HG03159 (cell line): ENCODE results near the gene FAM72A.
"Not testable (repeated sequence)": the region's sequence is repeated elsewhere in the genome, so short reads cannot be mapped to it uniquely, and the experiment has no call there.

Experiments used
- ATAC-seq: cut with Tn5 transposase; IDR thresholded peaks from one replicate; pipeline ENCODE4 v1.9.1; 2021; ENCODE audit warnings: mild to moderate bottlenecking, moderate library complexity; ENCODE audit not compliant: unreplicated experiment

Gene FAM72A

DNA sequence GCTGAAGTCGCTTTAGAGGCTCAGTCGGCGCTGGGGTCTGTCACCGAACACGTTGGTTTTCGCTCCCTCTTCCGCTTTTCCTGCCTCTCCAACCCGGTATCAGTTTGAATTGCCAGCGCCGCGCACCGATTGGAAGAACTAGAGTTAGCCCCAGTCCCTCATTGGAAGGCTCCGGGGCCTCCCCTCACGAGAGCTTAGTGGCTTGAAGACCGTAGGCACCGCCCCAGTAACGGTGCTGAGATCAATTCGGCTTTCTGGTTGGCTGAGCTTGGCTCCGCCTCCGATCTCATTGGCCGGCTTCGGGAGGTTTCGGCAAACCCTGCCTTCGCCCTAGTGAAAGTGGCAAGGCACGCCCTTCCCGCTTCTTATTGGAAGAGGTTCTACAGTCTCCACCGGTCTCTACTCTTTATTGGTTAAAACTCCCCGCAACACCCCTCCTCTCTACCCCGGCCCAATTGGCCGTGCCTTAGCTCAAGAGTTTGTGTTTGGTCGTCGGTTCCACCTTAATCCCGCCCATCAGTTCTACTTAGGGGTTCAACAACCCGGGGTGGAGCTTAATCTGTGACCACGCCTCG lies at the start of gene FAM72A:
TSS of gene FAM72A (minus strand) at position 51 of the 575 bp plus-strand sequence. CDS start 814 bp downstream, outside the sequence.
- ATAC-seq = peak; percentile 82

- ATAC-seq = peak; percentile 52
Measured at GRCh38 chr1:206250953-206251681, 48.5 kb upstream of the FAM72A start.

- not testable (repeated sequence) for ATAC-seq
Measured at GRCh38 chr1:206246129-206246886, 43.7 kb upstream of the FAM72A start.

DNA sequence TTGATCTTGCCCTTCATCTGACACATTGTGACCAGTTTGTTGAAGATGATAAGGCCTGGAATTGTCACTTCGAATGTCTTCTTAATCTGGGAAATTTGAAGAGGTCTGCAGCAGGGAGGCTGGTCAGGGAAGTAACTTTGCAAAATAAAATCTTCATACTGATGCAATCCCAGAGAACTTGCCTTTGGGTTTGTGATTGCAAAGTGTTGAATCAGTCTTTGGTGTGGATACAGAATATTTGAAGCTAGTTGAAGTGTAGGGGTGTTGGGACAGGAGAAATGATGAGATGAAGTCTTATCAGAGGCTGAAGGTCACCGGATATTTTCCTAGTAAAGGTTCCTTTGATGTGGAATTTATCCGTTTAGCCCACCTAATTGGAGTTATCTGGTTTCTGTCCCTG lies 42.8 kb upstream of the FAM72A start:
- ATAC-seq = not testable (repeated sequence)

DNA sequence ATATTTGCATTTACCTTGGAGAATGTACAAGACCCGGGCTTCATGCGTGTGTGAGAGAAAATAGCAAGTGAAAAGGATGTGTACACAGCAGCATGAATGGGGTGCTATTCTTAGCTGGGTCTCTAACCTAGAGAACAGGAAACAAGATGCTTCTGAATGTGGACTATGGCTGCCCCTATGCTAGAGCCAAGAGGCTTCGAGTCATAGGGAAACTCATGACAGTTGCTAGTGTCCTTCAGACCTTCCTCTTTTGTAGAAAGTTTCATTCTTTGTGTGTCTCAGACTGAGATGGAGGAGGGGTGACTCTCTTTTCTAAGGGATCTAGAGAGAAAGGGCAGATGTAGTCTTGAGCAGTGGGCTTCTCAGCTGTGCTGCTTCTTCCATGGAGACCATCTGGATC lies 40.7 kb upstream of the FAM72A start:
- peak; percentile 98 for ATAC-seq

- ATAC-seq = peak; percentile 45
Measured at GRCh38 chr1:206240288-206240687, 37.6 kb upstream of the FAM72A start.

GRCh38 chr1:206235190-206235589 lies 32.6 kb upstream of the FAM72A start:
- not testable (repeated sequence) for ATAC-seq

DNA sequence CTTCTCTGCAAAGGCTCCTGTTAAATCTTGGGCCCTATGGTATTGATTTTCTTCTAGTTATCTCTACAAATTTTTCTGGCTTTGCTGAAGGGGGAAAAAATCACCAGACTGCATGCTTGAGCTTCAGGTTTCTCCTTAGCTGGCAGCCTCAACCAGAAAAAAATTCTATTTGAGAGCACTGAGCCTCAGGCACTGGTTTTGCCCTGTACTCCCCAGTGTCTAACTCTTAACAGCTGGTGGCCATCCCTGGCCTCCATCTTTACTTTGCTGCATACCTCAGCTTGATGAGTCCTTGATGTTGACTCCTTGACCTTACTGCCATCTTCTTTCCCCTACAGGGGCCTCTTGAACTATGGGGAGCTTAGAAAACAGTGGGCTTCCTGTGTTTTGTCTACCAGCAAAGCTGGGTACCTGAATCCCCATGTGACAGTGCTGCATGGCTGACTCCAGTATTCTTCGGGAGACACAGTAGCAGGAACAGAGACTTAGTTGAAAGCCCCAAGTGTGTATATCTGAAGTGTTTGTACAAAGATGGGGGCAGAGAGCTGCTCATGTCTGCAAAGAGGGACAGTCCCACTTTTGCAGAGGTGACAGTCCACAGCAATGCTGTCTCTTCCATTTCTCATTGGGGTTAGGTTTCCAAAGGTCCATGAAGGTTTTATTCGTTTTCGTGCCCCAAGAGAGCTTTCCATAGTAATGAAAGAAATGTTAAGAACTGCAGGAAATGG lies 31.7 kb upstream of the FAM72A start:
- ATAC-seq = not testable (repeated sequence)

DNA sequence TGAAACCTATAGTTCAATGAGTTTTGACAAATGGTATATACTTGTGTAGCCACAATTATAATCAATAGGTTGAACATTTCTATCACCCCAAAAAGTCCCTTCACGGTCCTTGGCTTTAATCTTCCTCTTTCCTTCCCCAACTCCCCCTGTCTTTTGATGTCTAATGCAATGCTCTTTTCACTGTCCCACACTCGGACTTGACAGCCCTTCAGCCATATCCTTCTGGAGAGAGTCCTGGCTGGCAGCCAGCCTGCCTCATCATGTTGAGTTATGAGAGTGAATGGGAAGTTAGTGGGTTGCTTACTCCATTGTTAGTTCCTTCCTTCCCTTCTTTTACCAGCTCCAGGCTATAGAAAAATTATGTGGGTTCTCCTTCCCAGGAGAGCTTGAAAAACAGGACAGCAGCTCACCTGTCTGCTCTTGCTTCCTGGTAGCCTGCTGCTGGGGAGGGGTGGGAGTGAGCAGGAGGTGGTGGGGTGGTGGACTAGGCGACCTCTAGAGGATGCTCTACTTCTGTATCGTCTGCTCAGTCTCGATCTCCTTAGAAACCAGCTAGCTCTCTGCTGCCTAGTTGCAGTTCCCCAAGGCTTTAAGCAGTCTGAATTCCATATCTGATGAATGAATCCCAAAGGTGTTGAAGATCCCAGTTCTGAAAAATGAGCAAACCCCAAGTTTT lies 30.5 kb upstream of the FAM72A start:
- ATAC-seq = not testable (repeated sequence)

DNA sequence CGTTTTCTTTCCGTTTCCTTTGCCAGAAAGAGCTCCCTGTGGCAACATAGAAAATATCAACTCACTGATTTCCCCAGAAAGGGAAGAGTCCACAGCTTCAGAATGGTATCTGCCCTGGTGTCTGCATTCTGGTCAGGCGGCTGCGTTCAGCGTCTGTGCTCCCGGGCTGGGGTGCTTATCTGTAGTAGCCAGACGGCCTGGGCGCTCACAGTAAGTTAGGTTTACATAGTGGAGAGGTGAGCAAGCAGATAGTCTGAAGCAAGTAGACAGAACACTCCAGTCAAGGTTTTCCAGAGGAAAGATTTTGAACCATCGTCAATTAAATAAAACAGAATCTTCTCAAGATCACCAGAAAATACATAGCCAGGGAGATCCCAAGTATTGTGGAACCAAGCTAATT lies 29.4 kb upstream of the FAM72A start:
- ATAC-seq = not testable (repeated sequence)

GRCh38 chr1:206229286-206229685 lies 26.6 kb upstream of the FAM72A start:
- ATAC-seq = not testable (repeated sequence)

DNA sequence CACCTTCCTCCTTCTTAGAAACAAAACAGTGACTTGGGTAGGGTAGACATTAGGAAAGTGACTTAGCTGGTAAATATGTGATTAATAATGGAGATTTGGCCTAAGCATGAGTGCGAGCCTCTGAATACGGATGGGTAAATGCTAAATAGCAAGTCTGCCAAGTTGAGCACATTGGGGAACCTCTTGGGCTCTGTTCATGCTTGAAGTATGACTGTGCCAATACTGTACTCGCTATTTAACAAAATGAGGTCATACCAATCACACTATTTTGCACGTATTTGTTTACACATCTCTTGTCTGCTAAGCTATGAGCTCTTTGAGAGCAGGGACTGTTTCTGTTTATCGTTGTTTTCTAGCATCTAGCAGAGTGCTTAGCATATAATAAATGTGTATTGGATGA lies 24.2 kb upstream of the FAM72A start:
- not testable (repeated sequence) for ATAC-seq

GRCh38 chr1:206225386-206225785 lies 22.7 kb upstream of the FAM72A start:
- ATAC-seq = not testable (repeated sequence)

- ATAC-seq = not testable (repeated sequence)
Measured at GRCh38 chr1:206224190-206224776, 21.6 kb upstream of the FAM72A start.

GRCh38 chr1:206221585-206221984 lies 18.9 kb upstream of the FAM72A start:
- not testable (repeated sequence) for ATAC-seq

DNA sequence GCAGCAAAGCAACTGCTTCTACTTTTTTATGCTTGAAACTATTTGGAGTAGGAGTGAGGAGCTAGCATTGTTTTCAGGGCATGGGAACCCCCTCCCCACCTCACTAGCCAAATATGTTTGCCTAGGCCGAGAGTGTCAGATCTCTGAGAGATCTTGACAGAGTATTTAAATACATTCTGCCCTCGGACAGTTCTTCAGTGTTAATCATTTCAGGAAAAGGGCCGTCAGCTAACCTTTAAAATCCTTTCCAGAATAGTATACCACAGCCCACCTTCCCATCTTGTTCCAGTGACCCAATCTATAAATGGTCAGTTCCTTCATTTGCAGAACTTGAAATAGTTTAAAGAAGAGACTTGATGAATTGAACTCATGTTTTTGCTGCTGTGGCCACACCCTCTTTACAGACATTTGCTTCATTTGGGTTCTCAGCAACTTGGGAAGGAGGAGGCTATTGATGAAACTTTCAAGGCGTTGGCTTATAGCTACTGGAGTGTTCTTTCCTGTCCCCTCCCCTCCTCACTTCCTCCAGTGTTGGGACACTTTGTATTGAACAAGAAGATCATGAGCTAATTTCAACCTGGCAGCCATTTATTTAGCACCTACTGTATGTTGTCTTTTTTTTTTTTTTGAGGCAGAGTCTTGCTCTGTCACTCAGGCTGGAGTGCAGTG lies 17.8 kb upstream of the FAM72A start:
- not testable (repeated sequence) for ATAC-seq

GRCh38 chr1:206219514-206220331 lies 17.1 kb upstream of the FAM72A start:
- not testable (repeated sequence) for ATAC-seq

GRCh38 chr1:206218765-206219164 lies 16.1 kb upstream of the FAM72A start:
- not testable (repeated sequence) for ATAC-seq

GRCh38 chr1:206218285-206218684 lies 15.6 kb upstream of the FAM72A start:
- not testable (repeated sequence) for ATAC-seq
